NCI-H82 (cell line): ENCODE data around the gene QSOX2.
"Not testable (repeated sequence)": the region's sequence is repeated elsewhere in the genome, so short reads cannot be mapped to it uniquely, and the experiment has no call there.

ENCODE experiments used
- DNase-seq: peaks from one replicate; lab custom pipeline; 2025; lab: John Stamatoyannopoulos, UW

QSOX2 gene

DNA sequence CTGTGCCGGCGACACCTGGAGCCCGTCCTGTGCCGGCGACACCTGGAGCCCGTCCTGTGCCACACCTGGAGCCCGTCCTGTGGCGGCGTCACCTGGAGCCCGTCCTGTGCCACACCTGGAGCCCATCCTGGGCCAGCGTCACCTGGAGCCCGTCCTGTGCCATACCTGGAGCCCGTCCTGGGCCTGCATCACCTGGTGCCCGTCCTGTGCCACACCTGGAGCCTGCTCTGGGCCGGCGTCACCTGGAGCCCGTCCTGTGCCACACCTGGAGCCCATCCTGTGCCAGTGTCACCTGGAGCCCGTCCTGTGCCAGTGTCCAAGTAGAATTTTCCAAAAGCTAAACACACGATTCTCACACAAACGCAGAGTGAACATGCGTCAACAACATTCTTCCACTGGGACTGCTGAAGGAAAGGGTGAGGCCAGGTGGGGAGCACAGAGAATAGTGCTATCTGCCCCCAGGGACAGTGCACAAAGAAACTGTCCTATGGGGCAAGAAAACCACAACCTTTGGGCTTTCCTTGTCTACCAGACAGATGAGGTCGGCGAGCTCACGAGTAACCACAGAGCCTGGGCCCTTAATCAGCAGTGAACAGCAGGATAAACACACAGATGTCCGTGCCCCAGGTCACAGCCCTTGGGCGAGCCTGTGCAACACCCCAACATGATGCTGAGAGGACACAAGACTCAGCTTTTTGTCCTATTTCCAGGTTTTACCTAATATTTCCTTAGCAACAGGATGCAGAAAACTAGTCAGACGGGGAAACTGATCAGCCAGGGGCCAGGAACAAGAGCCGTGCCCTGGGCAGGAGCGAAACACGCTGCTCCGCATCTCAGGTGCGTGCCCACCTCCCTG, 7.9 kb downstream of the QSOX2 start:
- no peak for DNase-seq

DNA sequence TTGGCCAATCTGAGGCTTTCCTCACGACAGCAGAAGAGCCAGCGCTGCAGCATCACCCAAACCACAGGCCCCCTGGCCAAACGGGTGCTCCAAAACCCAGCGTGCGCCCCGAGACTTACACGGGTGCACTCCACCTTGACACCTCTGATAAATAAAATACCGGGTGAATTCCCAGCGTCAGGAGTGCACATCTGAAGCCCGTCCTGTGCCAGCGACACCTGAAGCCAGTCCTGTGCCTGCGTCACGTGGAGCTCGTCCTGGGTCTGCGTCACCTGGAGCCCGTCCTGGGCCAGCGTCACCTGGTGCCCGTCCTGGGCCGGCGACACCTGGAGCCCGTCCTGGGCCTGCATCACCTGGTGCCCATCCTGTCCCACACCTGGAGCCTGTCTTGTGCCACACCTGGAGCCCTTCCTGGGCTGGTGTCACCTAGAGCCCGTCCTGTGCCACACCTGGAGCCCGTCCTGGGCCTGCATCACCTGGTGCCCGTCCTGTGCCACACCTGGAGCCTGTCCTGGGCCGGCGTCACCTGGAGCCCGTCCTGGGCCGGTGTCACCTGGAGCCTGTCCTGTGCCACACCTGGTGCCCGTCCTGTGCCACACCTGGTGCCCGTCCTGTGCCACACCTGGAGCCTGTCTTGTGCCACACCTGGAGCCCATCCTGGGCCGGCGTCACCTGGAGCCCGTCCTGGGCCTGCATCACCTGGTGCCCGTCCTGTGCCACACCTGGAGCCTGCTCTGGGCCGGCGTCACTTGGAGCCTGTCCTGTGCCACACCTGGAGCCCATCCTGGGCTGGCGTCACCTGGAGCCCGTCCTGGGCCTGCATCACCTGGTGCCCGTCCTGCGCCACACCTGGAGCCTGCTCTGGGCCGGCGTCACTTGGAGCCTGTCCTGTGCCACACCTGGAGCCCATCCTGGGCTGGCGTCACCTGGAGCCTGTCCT, 8.9 kb downstream of the QSOX2 start:
- not testable (repeated sequence) for DNase-seq

DNA sequence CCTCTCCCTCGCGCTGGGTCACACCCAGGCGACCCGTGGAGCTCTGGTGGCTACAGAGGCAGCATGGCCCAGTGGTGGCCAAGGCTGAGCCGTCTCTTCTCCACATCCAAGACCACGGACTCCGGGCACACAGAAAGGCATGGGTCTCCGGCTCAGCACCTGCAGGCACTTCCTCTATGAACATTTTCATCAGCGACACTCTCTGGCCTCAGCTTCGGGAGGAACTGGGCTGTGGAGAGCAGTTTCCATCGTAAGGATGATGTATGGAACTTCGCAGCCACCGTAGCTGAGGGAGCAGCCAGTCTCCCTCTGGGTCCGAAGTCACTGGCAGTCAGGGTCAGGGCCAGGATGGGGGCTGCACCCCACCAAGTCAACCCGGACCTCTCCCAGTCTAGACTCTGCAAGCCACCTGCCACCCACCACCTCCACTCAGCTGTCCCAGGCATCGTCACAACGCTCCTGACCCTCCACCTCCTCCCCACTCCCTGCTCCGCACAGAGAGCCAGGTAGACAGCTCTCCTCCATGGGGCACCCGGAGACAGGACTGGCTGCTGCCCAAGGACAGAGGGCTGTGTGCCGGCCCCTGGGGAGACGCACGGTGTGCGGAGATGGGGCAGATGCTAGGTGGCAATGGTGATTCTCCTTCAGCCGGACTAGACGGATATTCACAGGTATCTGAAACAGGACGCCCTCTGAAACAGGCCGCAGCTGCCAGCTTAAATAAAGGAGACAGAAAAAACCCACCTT, 9.7 kb downstream of the QSOX2 start:
- no peak for DNase-seq

DNA sequence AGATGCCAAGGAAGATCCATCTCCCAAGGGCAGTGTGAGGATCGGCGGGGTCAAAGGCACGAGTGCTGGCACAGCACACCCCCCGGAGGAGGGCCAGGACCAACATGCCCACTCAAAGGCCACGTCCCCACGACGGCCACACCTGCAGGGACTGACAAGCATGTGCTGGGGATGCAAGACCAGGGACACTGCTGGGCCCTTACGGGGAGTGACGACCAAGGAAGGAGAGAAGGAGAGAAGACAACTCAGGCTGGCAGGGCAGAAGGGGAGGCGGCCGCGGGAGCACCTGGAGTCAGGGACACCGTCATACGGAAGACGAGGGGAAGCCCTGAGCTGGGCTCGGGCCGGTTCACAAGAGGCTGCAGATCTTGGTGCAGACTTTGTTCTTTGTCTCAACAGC, 10.4 kb downstream of the QSOX2 start:
- no peak for DNase-seq

DNA sequence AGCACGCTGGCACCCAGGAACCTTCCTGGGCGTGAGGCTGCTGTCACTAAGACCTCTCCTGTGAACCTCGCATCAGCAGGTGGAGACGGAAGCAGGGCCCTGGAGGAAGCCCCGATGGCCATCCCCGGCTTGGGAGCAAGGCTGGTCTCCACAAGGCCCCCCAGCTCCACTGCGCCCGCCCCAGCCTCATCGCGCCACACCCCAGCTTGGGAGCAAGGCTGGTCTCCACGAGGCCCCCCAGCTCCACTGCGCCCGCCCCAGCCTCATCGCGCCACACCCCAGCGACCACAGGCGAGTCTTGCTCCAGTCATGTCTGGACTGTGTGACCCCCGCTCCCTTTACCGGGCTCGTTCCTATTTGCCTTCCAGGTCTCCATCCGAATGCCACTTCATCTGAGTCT, 11.0 kb downstream of the QSOX2 start:
- DNase-seq, result no peak

DNA sequence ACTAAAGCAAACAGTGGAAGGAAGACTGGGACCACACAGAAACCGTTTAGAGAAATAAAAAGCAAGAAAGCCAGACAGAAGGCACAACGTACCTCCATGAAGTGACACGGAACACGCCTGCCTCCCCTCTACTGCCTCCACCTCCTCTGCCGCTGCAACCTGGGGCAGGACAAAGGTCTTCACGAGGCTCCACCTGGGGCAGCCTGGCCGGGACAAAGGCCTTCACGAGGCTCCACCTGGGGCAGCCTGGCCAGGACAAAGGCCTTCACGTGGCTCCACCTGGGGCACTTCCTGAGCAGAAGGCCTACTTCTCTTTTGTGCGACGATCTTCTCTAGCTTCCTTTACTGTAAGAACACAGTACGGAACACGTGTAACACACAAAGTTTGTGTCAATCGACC, 11.7 kb downstream of the QSOX2 start:
- no peak for DNase-seq

DNA sequence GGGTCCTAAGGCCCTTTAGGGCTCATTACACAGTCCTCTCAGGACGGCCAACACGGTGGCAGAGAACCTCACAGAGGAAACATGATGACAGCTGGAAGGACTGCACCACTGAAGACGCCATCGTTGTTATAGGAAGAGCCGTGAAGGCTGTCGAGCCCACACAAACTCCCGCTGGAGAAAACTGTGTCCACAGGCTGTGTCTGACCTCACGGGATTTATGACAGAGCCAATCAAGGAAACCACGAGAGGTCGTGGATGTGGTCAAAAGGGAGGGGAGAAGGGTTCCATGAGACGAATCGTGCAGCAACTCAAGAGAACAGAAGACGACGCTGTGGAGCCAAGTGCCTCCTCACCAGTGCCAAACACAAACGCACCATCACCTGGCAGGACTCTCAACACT, 12.2 kb downstream of the QSOX2 start:
- DNase-seq, result no peak

DNA sequence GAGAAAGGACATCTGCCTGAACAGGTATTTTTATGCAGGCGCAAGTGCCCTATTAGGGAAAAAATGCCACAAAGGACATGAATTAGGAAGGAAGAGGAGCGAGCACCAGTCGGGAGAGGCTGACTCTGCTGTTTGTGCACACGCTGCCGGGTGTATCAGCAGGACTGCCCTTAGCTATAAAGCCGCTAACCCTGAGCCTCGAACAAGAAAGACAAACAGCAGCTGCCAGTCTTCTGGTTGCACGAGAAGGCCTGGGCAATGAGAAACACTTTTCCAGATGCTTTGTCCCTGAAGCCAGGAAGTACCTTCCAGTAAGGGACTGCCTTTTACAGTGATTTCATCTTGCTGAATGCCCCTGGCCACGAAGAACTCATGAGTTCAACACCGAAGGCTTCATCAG, 12.6 kb downstream of the QSOX2 start:
- no peak for DNase-seq

DNA sequence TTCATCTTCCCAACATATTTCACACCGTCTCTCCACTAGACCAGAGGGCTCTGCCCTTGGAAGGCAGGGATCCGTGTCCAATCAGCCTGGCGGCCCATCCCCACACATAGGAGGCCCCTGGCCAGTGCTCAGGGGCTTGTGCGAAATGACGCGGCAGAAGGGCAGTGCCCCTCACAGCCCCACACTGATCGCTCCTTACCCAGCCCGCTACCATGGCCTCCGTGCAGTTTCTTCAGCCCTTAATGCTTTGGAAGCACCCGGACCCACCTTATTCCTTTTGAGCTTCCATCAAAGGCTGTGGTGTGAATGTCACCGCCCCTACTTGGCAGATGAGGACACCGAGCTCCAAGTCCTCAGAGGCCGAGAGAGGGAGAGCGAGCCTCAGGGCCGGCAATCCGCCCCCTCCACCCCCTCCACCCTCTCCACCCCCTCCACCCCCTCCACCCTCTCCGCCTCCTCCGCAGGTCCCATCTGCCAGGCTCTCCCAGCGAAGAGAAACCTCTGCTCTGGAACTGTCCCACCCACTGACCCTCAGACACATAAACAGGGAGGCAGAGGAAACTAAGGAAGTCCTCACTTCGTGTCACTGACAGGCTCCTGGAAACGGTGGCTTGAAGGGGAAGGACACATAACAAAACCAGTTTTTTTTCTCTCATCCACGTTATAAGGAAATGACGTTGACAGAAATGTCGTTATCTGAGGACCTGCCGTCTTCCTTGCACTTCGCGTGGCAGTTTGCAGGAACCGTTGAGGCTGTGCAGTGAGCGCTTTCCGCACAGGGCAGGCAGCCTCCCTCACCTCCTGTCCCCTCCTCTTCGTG, 13.9 kb downstream of the QSOX2 start:
- no peak for DNase-seq

DNA sequence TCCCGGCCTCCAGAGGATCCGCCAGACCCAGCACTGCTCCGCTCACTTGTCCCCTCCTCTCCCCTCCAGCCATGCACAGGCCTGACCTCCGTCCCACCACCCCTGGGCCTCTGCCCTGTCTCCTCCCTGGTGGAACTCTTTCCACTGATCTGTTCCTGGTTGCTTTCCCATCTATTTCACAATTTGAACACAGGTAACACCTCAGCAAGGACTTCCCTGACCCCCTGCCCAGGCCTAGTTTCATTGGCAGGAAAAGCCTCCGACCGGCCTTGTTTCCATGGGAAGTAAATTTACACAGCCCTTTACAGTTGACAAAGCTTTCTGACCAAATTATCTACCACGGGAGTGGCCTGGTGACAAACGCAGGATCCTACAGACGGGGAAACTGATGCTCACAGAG, 14.8 kb downstream of the QSOX2 start:
- DNase-seq, result no peak

DNA sequence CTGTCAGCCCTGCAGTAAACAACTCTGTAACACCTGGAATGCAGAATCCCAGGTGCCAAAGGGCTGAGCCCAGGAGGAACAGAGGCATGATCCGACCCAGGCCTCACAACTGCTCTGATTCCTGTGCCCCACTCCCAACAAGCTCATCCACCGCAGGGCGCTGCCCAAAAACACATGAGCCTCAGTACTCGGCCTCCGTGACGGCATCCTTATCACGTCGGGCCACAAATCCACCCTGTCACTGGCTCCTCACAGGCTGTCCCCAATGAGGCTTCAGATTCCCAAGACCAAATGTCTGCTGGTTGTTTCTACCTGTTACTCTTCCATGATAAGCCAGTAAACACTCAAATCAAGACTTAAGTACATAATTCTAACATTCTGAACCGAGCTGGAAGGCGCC, 15.2 kb downstream of the QSOX2 start:
- DNase-seq, result no peak

DNA sequence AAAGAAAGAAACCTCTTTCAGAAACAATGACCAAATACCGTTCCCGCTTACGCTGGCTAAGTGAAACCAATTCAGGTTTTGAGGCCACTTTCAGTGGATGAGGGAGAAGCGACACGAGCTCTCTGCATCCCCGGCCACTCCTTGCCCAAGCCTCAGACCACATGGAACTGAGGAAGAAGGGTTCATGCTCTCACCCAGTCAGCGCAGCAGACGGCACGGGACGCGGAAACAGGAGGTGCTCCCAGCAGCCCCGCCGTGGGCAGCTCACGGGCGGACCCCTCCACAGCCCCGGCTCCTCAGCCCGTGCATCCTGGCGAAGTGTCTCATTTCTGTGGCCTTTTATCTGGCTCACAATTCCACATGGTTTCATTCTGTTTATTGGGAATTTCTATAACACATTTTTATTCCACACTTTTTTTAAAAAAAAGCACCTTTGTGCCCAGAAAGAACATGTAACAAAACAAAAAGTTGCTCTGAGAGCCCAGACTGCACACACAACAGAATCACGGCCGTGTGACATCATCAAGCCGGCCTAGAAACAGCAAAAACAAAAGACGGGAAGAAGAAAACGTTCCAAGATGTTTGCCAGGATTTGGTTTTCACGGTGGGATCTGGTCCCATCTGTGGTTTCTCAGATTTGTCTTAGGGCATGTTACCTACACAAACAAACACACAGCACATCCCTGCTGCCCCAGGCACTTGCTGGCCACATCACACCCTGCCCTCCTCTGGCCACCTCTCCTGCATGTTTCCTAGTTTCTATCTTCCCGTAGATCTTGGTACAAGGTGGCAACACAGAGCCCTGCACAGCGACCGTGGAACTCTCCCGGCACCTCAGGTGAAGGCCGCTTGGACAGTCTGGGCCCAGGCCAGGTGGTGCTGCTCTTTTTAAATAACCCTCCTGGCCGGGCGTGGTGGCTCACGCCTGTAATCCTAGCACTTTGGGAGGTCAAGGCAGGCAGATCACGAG, 16.2 kb downstream of the QSOX2 start:
- DNase-seq, result no peak

DNA sequence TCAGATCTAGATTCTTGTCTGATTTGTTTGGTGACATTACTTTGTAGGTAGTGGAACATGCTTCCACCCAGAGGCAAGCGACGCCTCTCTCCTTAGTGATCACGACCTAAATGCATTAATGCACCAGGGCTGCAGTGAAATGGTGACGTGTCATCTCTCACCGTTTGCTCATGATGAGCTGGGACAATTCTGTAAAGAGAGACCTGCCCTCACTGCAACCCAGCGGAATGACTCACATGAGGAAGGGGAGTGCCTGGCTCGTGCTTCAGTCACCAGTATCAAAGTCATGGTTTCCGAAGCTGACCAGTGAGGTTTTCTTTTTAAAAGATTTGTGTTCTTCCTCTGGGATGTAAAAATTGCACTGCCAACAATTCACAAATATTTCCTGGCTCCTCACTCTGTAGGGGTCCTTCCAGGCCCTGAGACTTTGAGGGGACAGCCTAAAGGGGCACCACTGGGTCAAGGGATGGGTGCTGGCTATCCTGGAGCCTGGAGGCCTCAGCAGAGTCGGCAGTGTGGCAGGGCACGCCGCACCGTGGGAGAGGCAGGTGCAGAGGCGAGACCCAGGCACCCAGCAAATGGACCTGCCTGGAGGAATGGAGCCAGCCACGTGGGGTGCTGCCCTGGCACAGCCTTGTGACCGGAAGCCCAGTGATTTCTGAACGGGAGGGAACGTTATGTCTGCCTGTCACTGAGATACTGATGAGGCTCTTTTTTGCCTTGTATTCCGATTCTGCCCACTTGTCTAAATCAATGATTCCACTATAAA, 17.3 kb downstream of the QSOX2 start:
- no peak for DNase-seq

DNA sequence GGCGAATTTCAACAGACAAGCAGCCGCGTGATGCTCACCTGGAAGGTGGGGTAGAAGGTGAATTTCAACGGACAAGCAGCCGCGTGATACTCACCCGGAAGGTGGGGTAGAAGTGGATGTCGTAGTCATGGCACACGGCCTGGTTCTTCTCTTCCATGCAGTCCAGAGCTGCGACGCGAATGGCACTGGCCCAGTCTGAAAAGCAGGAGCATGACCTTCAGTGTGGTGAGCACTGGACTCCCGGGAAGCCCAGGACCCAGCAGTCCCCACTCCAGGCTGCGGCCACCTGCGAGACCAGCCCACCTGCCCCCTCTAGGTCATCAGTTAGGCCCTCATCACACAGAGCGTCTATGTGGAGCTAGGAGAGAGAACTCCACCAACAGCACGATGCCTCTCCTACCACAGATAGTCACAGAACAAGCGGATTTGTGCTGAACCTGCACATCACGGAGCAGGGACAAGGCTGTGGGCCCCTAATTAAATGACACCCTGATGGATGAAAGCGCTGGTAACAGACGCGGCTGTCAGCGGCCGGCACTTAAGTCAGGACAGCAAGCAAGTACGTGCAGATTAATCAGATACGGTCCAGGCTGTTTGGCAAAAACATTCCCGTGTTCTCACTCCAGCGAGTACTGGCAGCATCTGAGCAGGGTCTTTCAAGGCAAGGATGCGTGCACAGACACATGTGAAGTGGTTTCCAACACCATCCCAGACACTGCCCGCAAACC, 18.8 kb downstream of the QSOX2 start:
- DNase-seq, result peak; percentile 15

DNA sequence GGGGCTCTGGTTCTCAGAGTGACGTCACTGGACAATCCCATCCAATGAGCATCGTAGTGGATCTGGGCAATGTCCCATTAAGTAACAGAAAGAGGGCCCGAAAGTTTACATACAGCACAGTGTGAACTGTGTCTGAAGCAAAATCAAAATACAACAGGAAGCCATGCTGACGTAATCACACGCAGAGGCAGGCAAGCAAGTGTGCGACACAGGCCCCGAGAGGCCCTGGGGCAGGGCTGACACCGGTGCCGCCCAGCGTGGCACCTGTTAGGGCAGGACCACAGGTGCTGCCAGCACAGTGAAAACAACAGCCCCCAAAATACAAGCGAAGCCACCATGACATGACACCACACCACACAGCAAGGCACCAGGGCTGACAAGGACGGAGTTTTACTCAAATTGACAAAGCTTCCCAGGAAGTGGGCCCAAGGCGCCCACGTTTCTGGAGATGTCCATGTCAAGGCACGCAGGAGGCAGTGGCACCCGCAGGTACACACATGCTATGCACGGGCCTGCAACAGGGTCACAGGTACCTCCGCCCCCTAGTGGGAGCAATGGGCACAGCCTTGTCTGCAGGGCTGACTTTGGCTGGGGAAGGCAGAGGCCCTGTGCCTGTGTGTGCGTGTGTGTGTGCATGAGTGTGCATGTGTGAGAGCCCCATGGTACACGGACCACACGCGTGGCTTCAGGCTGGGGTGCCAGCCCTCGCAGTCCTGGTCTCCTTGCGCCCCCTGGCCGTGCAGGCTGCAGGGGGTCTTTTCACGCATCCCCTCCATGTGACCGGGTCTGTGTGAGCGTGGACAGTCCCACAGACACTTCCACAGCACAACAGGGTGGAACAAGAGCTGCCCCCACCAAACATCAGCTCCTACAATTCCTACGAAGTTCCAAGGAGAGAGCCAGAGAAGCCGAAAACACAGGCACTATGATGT, 19.6 kb downstream of the QSOX2 start:
- peak; percentile 75 for DNase-seq

DNA sequence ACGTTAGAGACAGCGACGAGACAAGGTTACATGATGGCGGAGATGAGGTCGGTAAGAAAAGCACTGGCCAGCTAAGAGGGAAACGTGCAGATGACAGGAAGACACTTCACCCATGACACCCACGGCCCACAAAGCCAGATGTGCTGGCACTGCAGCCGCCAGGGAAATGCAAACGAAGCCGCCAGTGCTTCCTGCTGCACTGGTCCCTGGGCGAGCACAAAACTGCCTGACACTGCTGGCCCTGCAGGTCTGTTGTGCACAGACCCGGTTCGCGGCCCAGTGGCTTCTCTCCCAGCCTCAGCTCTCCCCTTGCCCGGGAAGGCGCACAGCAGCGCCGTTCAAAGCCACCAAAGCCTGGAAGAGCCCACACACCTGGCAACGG, 20.3 kb downstream of the QSOX2 start:
- DNase-seq, result no peak

DNA sequence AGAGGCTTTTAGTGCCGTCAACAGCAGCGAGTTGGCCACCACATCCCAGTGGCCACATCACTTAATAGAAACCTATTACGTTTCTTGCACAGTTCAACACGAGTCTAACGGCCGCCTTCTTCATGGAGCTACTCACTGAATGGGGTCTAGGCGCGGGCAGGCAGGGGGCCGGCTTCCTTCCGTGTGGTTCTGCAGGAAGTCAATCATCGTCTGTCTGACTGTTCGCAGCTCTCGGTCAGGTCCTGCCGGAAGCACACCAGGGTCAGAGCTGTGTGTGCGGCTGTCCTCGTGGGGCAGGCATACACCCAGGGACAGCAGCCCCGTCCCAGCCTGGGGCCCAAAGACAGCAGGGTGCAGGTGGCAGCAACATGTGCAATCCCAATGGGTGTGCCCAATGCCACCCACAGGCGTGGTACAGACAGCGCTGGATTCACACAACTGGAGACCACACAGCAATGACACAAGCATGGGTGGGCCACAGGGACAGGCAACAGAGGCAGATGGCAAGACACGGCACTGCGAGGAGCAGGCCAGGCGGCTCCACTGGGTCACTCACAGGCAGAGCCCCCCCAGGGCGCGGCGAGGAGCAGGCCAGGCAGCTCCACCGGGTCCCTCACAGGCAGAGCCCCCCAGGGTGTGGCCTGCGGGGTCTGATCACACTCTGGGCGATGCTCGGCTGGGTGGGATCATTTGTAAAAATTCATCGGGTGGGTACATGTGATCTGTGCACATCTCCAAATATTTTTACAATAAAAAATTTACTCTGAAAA, 21.6 kb downstream of the QSOX2 start:
- DNase-seq, result no peak
